Colonic mucosa (tissue), 4 donors: ENCODE results near the gene IFNG. TPM values are rescaled to one million over a fixed set of nuclear protein-coding genes. Genes with fewer than 3 reads are reported as not detected.

ENCODE experiments used
- DNase-seq: peaks from one replicate; pipeline ENCODE4 v3.0.0-alpha.2; 2020
- H3K27ac ChIP-seq: fragments of 200-600 bp; one replicate; pipeline ENCODE4 v1.8.0; 2021
- H3K27me3 ChIP-seq: fragments of 200-600 bp; one replicate; pipeline ENCODE4 v1.8.0; 2021
- H3K36me3 ChIP-seq: fragments of 200-600 bp; one replicate; pipeline ENCODE4 v1.8.0; 2021
- H3K4me1 ChIP-seq: fragments of 200-600 bp; one replicate; pipeline ENCODE4 v1.8.0; 2021; ENCODE audit warnings: mild to moderate bottlenecking
- H3K4me3 ChIP-seq: fragments of 200-600 bp; one replicate; pipeline ENCODE4 v1.8.0; 2021
- H3K9ac ChIP-seq, 2 donors: one replicate each; pipeline ENCODE4 v1.7.0; 2013; ENCODE audit warnings: control low read depth in 2 of 2, low read depth in 2 of 2, low read length in 2 of 2
- H3K9me3 ChIP-seq: fragments of 200-600 bp; one replicate; pipeline ENCODE4 v1.8.0; 2021
- CTCF ChIP-seq: fragments of 200-600 bp; IDR thresholded peaks from one replicate; pipeline ENCODE4 v1.8.0; 2022; ENCODE audit warnings: antibody characterized with exemption, mild to moderate bottlenecking
- intact Hi-C: fragments of 100-400 bp; cut with DNase I; formaldehyde crosslinking; loops from one replicate; pipeline ENCODE4 v1.14.1; 2022
- total RNA-seq, 2 donors: library from RNA; stranded (reverse); fragmentation: NEBNext Ultra II Directional in 1 of 2; extraction: Animal tissue kit (Norgen Biotek cat#: 25700) in 1 of 2; gene quantifications; one replicate each; pipeline ENCODE4 v1.2.1, GENCODE V29; 2021
- donor health status: healthy.
- donor health status: DM: no; HTN: no; CAD: no.
- donor health status: DM: no; HTN: no; CAD: no.

The IFNG gene
- total RNA-seq, 2 donors from 2014 or later = 1.1 TPM; not detected in 1

GRCh38 chr12:68109444-68110217, 49.9 kb downstream of the IFNG start:
- intact Hi-C loops = no loop called here
- no peaks in the 10 kb centered on the region for H3K4me1 ChIP-seq
- H3K27me3 ChIP-seq = no peaks in the 10 kb centered on the region
- no peak overlapping the region for H3K9ac ChIP-seq
- no peaks in the 10 kb centered on the region for H3K36me3 ChIP-seq
- H3K4me3 ChIP-seq = no peak overlapping the region
- no peak for DNase-seq
- H3K27ac ChIP-seq = no peak overlapping the region
- no peak for TF ChIP-seq CTCF
- no peaks in the 10 kb centered on the region for H3K9me3 ChIP-seq

GRCh38 chr12:68109001-68109400, 50.5 kb downstream of the IFNG start:
- H3K9me3 ChIP-seq = no peaks in the 10 kb centered on the region
- no peak for TF ChIP-seq CTCF
- no peaks in the 10 kb centered on the region for H3K4me1 ChIP-seq
- H3K27me3 ChIP-seq = no peaks in the 10 kb centered on the region
- no peaks in the 10 kb centered on the region for H3K36me3 ChIP-seq
- DNase-seq = no peak
- H3K27ac ChIP-seq = no peak overlapping the region
- no peak overlapping the region for H3K4me3 ChIP-seq
- no peak overlapping the region for H3K9ac ChIP-seq
- intact Hi-C loops = no loop called here

GRCh38 chr12:68106660-68107059, 52.9 kb downstream of the IFNG start:
- intact Hi-C loops = no loop called here
- Histone ChIP-seq H3K4me3 (no peak overlapping the region), H3K27me3 (no peaks in the 10 kb centered on the region), H3K27ac (no peak overlapping the region), H3K9ac (no peak overlapping the region), H3K4me1 (no peaks in the 10 kb centered on the region), H3K9me3 (no peaks in the 10 kb centered on the region), H3K36me3 (no peaks in the 10 kb centered on the region)
- TF ChIP-seq CTCF = no peak
- DNase-seq = no peak

GRCh38 chr12:68106160-68106559, 53.4 kb downstream of the IFNG start:
- DNase-seq = no peak
- Histone ChIP-seq H3K27me3 (no peaks in the 10 kb centered on the region), H3K36me3 (no peaks in the 10 kb centered on the region), H3K4me3 (no peak overlapping the region), H3K9me3 (no peaks in the 10 kb centered on the region), H3K27ac (no peak overlapping the region), H3K4me1 (no peaks in the 10 kb centered on the region), H3K9ac (no peak overlapping the region)
- TF ChIP-seq CTCF = no peak
- intact Hi-C loops = no loop called here

Other genes starting within 250 kb of the IFNG start
- gene IFNG-AS1, start 170.3 kb downstream of the IFNG start, total RNA-seq = not detected
- not detected for gene IL26, start 66.1 kb upstream of the IFNG start, total RNA-seq
- not detected for gene IL22, start 93.9 kb upstream of the IFNG start, total RNA-seq
- 10 to 100 TPM in 1 of 2 donors, 1 to 10 TPM in 1; 7.7 to 12.0 TPM for gene MDM1, start 172.6 kb upstream of the IFNG start, total RNA-seq